ENCODE measurements around the gene OR2V2. TPM values are rescaled to one million over a fixed set of nuclear protein-coding genes. Genes with fewer than 3 reads are reported as not detected.

Gene OR2V2
- polyA plus RNA-seq, 2 of the 4 experiments (the other 2 are of a cell fraction), result not detected

- TF ChIP-seq JUN (IDR thresholded peaks at IDR 0.05) (no peak), MAX (IDR thresholded peaks at IDR 0.05) (no peak), MAFK (IDR thresholded peaks at IDR 0.05; ENCODE audit: partially characterized antibody) (no peak), CHD4 (IDR thresholded peaks at IDR 0.05; ENCODE audit: borderline replicate concordance) (no peak), NFE2L2 (conservative IDR thresholded peaks at IDR 0.05; ENCODE audit: low read length) (no peak), NPAS2 (CRISPR knock-in tag; IDR thresholded peaks at IDR 0.05; ENCODE audit: borderline replicate concordance) (no peak), ZC3H11A (IDR thresholded peaks at IDR 0.05) (no peak), REST (IDR thresholded peaks at IDR 0.05) (no peak), PHF8 (IDR thresholded peaks at IDR 0.05; ENCODE audit: borderline replicate concordance, low read depth) (no peak), HOXA7 (CRISPR knock-in tag; IDR thresholded peaks at IDR 0.05) (no peak), RAD21 (conservative IDR thresholded peaks at IDR 0.05 in 1 of 2, IDR thresholded peaks at IDR 0.05 in 1 of 2) (no peak), RFX5 (IDR thresholded peaks at IDR 0.05) (no peak), KDM5A (IDR thresholded peaks at IDR 0.05) (no peak), FOSL2 (IDR thresholded peaks at IDR 0.05) (no peak), FOSL2 (CRISPR knock-in tag; IDR thresholded peaks at IDR 0.05) (no peak), TP53 (CRISPR knock-in tag; IDR thresholded peaks at IDR 0.05) (no peak), CBX8 (IDR thresholded peaks at IDR 0.05) (no peak), SREBF2 (IDR thresholded peaks at IDR 0.05) (no peak), ZNF302 (CRISPR knock-in tag; IDR thresholded peaks at IDR 0.05) (no peak), EHMT2 (IDR thresholded peaks at IDR 0.05; ENCODE audit: low read depth) (no peak), E2F6 (IDR thresholded peaks at IDR 0.05; ENCODE audit: borderline replicate concordance, low read depth) (no peak)
- ChIA-PET POLR2A (no interaction called here), CTCF (interaction anchor here (0.6 to 1.9 kb wide), 5 partner anchors 10 to 260 kb away, joined by 3 to 5 read pairs (median 4); no protein-coding TSS in a partner anchor)
- ATAC-seq (no peak; a peak in 1 of 6 replicates), FAIRE-seq (no peak), DNase-seq (ENCODE audit: low read depth in 1 of 2, low spot score in 1 of 2) (no peak)
- 71% methylated on average over 15 of the region's 15 CpGs for WGBS (ENCODE audit: missing lambda C conversion rate)
- Histone ChIP-seq H3K9me3 (no peaks in the 10 kb centered on the region), H3K4me2 (no peak overlapping the region), H3K4me1 (peaks cover 5% of the 10 kb centered on the region), H3K27ac (no peak overlapping the region; a peak in 1 of 6 replicates), H3K4me3 (no peak overlapping the region)
Measured at GRCh38 chr5:181127907-181128626, 19.3 kb upstream of the OR2V2 start.

GRCh38 chr5:181129601-181130000, 17.8 kb upstream of the OR2V2 start:
- ChIA-PET POLR2A (no interaction called here), CTCF (no interaction called here)
- no peak for FAIRE-seq
- no peaks in the 10 kb centered on the region for H3K9me3 ChIP-seq
- TF ChIP-seq RNF2 (IDR thresholded peaks at IDR 0.05; ENCODE audit: borderline replicate concordance, low read depth) (no peak), BHLHE40 (IDR thresholded peaks at IDR 0.05; ENCODE audit: low read depth, low read length) (no peak), NFE2L2 (conservative IDR thresholded peaks at IDR 0.05; ENCODE audit: low read length) (no peak), MAFK (IDR thresholded peaks at IDR 0.05; ENCODE audit: partially characterized antibody) (no peak), FOSL2 (IDR thresholded peaks at IDR 0.05) (no peak), FOSL2 (CRISPR knock-in tag; IDR thresholded peaks at IDR 0.05) (no peak), EHF (CRISPR knock-in tag; IDR thresholded peaks at IDR 0.05) (no peak), USF2 (IDR thresholded peaks at IDR 0.05) (no peak), ESRRA (IDR thresholded peaks at IDR 0.05; ENCODE audit: borderline replicate concordance, low read length) (no peak), MYC (IDR thresholded peaks at IDR 0.05; ENCODE audit: borderline replicate concordance, low read length) (no peak), ZSCAN20 (CRISPR knock-in tag; IDR thresholded peaks at IDR 0.05) (no peak), REST (IDR thresholded peaks at IDR 0.05) (no peak), HDAC2 (IDR thresholded peaks at IDR 0.05) (no peak)
- peaks cover 18% of the 10 kb centered on the region for H3K4me1 ChIP-seq
- peak overlapping the region in 1 of 2 experiments; percentile 6; a peak in 1 of 6 replicates for H3K27ac ChIP-seq
- 53% methylated on average over 7 of the region's 7 CpGs for WGBS (ENCODE audit: missing lambda C conversion rate)
- ATAC-seq, result no peak
- no peak for DNase-seq (ENCODE audit: low read depth in 1 of 2, low spot score in 1 of 2)
- no peak overlapping the region for H3K4me3 ChIP-seq
- H3K4me2 ChIP-seq, result no peak overlapping the region
